ENCODE measurements around the gene MAF. TPM values are rescaled to one million over a fixed set of nuclear protein-coding genes. Genes with fewer than 3 reads are reported as not detected.
A peak's percentile ranks its signal among the peaks of the same experiment; 100 is the strongest.

The MAF gene
- total and polyA plus RNA-seq, 3 experiments from 2014 or later = 2.2 to 37.6 (median 36.7) TPM

DNA sequence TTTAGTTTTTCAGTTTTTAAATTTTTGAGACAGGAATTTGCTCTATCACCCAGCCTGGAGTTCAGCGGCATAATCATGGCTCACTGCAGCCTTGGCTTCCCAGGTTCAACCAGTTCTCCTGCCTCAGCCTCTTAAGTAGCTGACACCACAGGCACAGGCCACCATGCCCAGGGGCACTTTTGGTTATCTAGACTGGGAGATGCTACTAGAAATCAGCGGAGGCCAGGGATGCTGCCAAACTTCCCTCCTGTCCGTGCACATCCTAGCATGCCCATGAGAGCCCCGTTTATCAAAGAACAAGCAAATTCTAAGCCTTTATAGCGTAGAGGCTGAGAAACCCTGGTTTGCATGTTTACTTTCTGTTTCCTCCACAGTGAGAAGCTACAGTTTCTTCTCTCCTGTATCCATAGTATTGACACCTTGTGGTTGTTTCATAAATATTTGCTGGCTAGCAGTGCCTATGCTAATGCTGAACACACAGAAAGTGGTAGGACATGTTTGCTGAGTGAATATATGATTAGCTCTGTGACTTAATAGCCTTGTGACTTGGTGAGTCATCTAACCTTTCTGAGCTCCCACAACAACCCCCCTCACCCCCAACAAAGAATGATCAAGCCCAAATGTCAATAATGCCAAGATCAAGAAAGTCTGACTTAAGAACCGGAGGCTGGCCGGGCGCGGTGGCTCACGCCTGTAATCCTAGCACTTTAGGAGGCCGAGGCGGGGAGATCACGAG, 39.2 kb upstream of the MAF start:
- H3K4me1 Mint-ChIP-seq = peaks cover 23 to 34% (median 30%) of the 10 kb centered on the region in 3 donors
- H3K27me3 Mint-ChIP-seq = peaks cover 0 to 3% of the 10 kb centered on the region in 2 donors
- CTCF ChIA-PET = interaction anchor here (1.3 kb wide), 1 partner anchor 12 kb away, joined by 3 read pairs; no protein-coding TSS in a partner anchor
- peak overlapping the region in 3 of 8 donors; percentile 5 to 52 (median 12) for H3K27ac Mint-ChIP-seq
- H3K9me3 Mint-ChIP-seq = no peaks in the 10 kb centered on the region
- peaks cover 23% of the 10 kb centered on the region for H3K4me1 ChIP-seq (ENCODE audit: insufficient read depth, low read length)
- H3K27ac ChIP-seq (ENCODE audit: low read depth, low read length) = no peak overlapping the region
- POLR2A ChIA-PET = no interaction called here
- no peak overlapping the region for H3K4me3 ChIP-seq (ENCODE audit: low read length)
- peak overlapping the region in 3 of 7 donors; percentile 2 to 45 (median 6) for H3K4me3 Mint-ChIP-seq
- no peak for DNase-seq
- H3K36me3 Mint-ChIP-seq = peaks cover 0 to 2% (median 0%) of the 10 kb centered on the region in 3 donors
- no peaks in the 10 kb centered on the region for H3K36me3 ChIP-seq (ENCODE audit: insufficient read depth, low read length)
- H3K9me3 ChIP-seq (ENCODE audit: low read length) = no peaks in the 10 kb centered on the region
- H3K27me3 ChIP-seq (ENCODE audit: insufficient read depth, low read length, poor library complexity, severe bottlenecking) = no peaks in the 10 kb centered on the region

- Histone ChIP-seq H3K9me3 (ENCODE audit: low read length) (no peaks in the 10 kb centered on the region), H3K4me3 (ENCODE audit: low read length) (no peak overlapping the region), H3K27me3 (ENCODE audit: insufficient read depth, low read length, poor library complexity, severe bottlenecking) (no peaks in the 10 kb centered on the region), H3K36me3 (ENCODE audit: insufficient read depth, low read length) (no peaks in the 10 kb centered on the region), H3K4me1 (ENCODE audit: insufficient read depth, low read length) (peaks cover 23% of the 10 kb centered on the region), H3K27ac (ENCODE audit: low read depth, low read length) (no peak overlapping the region)
- DNase-seq = no peak
- no peaks in the 10 kb centered on the region for H3K9me3 Mint-ChIP-seq
- CTCF ChIA-PET = no interaction called here
- POLR2A ChIA-PET = no interaction called here
- peak overlapping the region in 1 of 7 donors; percentile 0 for H3K4me3 Mint-ChIP-seq
- H3K27me3 Mint-ChIP-seq = peaks cover 0 to 2% of the 10 kb centered on the region in 2 donors
- peak overlapping the region in 1 of 8 donors; percentile 6 for H3K27ac Mint-ChIP-seq
- H3K36me3 Mint-ChIP-seq = peaks cover 0 to 2% (median 0%) of the 10 kb centered on the region in 3 donors
- H3K4me1 Mint-ChIP-seq = peaks cover 23 to 34% (median 30%) of the 10 kb centered on the region in 3 donors
Measured at GRCh38 chr16:79638386-79638785, 37.8 kb upstream of the MAF start.

- Histone ChIP-seq H3K36me3 (ENCODE audit: insufficient read depth, low read length) (no peaks in the 10 kb centered on the region), H3K4me3 (ENCODE audit: low read length) (no peak overlapping the region), H3K9me3 (ENCODE audit: low read length) (no peaks in the 10 kb centered on the region), H3K27me3 (ENCODE audit: insufficient read depth, low read length, poor library complexity, severe bottlenecking) (no peaks in the 10 kb centered on the region), H3K27ac (ENCODE audit: low read depth, low read length) (no peak overlapping the region), H3K4me1 (ENCODE audit: insufficient read depth, low read length) (peaks cover 9% of the 10 kb centered on the region)
- peaks cover 4 to 6% of the 10 kb centered on the region in 2 donors for H3K27me3 Mint-ChIP-seq
- CTCF ChIA-PET = no interaction called here
- peaks cover 0 to 2% (median 0%) of the 10 kb centered on the region in 3 donors for H3K36me3 Mint-ChIP-seq
- H3K4me3 Mint-ChIP-seq = no peak overlapping the region
- H3K4me1 Mint-ChIP-seq = peaks cover 4 to 21% (median 18%) of the 10 kb centered on the region in 3 donors
- no peak overlapping the region for H3K27ac Mint-ChIP-seq
- no peak for DNase-seq
- POLR2A ChIA-PET = no interaction called here
- no peaks in the 10 kb centered on the region for H3K9me3 Mint-ChIP-seq
Measured at GRCh38 chr16:79635488-79635887, 35.0 kb upstream of the MAF start.

DNA sequence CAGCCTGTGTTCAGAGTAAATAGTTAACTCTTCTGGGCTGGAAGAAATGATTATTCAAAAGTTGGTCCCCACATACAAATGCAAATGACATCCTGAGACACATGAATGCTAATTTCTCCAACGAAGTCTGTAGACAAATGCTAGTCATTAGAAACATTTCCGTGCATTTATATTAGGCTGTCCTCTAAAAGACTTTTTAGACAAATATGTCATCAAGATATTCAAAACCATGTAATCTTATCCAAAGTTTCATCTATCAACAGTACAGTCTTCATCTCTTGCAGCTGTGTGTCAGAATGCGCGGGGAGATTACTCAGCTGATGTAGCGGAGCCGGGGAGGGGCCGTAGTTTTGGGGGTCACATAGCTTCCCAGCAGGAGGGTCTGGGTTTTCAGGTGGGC, 33.8 kb upstream of the MAF start:
- DNase-seq = no peak
- H3K9me3 Mint-ChIP-seq = no peaks in the 10 kb centered on the region
- no peak overlapping the region for H3K27ac Mint-ChIP-seq
- POLR2A ChIA-PET = no interaction called here
- peaks cover 0 to 14% (median 8%) of the 10 kb centered on the region in 3 donors for H3K4me1 Mint-ChIP-seq
- no peak overlapping the region for H3K4me3 Mint-ChIP-seq
- H3K4me1 ChIP-seq (ENCODE audit: insufficient read depth, low read length) = no peaks in the 10 kb centered on the region
- H3K27me3 ChIP-seq (ENCODE audit: insufficient read depth, low read length, poor library complexity, severe bottlenecking) = no peaks in the 10 kb centered on the region
- H3K36me3 ChIP-seq (ENCODE audit: insufficient read depth, low read length) = no peaks in the 10 kb centered on the region
- no peaks in the 10 kb centered on the region for H3K9me3 ChIP-seq (ENCODE audit: low read length)
- H3K4me3 ChIP-seq (ENCODE audit: low read length) = no peak overlapping the region
- CTCF ChIA-PET = no interaction called here
- no peak overlapping the region for H3K27ac ChIP-seq (ENCODE audit: low read depth, low read length)
- H3K27me3 Mint-ChIP-seq = peaks cover 5 to 6% of the 10 kb centered on the region in 2 donors
- peaks cover 0 to 3% (median 0%) of the 10 kb centered on the region in 3 donors for H3K36me3 Mint-ChIP-seq

DNA sequence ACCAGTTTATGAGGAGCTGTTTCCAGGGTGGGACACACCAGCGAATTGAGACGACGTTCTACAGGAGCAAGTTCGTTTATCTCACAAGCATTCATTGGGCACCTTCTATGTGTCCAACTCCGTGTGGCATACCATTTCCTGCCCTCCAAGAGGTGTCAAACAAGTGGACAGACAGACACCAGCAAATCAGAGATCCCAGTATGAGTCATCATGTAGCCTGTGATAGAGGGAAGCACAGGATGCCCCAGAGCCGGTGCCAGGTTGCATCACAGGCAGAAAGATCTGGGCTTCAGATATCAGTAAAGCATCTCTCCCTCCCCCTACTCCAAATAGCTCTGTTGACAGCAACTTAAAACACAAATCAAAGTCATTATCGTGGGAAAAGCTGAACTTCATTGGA, 31.8 kb upstream of the MAF start:
- CTCF ChIA-PET = no interaction called here

DNA sequence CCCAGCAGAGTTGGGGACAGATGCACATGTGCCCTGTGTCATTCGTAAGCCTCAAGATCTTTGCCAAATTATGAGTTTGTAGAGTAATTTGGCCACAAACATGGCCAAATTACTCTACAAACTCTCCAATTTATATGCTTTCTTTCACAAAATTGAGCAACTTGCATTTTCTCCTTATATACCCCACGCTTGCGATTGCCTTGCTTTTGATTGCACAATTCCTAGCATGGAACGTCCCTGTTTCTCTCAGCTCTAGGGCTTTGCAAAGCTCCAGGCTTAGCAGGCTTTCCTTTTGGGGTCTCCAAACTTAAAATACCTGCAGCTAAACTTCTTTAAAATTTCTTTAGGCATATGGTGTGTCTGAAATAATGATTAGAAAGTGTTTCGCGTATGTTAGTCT, 28.5 kb upstream of the MAF start:
- no peaks in the 10 kb centered on the region for H3K36me3 ChIP-seq (ENCODE audit: insufficient read depth, low read length)
- Mint-ChIP-seq H3K4me3 (no peak overlapping the region), H3K9me3 (no peaks in the 10 kb centered on the region), H3K4me1 (peaks cover 9 to 20% (median 17%) of the 10 kb centered on the region in 3 donors), H3K27ac (peak overlapping the region in 2 of 8 donors; percentile 26 to 40), H3K36me3 (peaks cover 0 to 1% (median 0%) of the 10 kb centered on the region in 3 donors), H3K27me3 (peaks cover 5 to 12% of the 10 kb centered on the region in 2 donors)
- H3K27me3 ChIP-seq (ENCODE audit: insufficient read depth, low read length, poor library complexity, severe bottlenecking) = no peaks in the 10 kb centered on the region
- H3K4me3 ChIP-seq (ENCODE audit: low read length) = no peak overlapping the region
- DNase-seq = no peak
- no peak overlapping the region for H3K27ac ChIP-seq (ENCODE audit: low read depth, low read length)
- ChIA-PET POLR2A (no interaction called here), CTCF (no interaction called here)
- H3K9me3 ChIP-seq (ENCODE audit: low read length) = no peaks in the 10 kb centered on the region
- H3K4me1 ChIP-seq (ENCODE audit: insufficient read depth, low read length) = peaks cover 5% of the 10 kb centered on the region

More for the DNA sequence above, 31.8 kb upstream of the MAF start:
- Mint-ChIP-seq H3K9me3 (no peaks in the 10 kb centered on the region), H3K36me3 (peaks cover 0 to 1% (median 0%) of the 10 kb centered on the region in 3 donors), H3K4me3 (no peak overlapping the region), H3K27ac (peak overlapping the region in 1 of 8 donors; percentile 40), H3K27me3 (peaks cover 6 to 7% of the 10 kb centered on the region in 2 donors), H3K4me1 (peaks cover 9 to 20% (median 17%) of the 10 kb centered on the region in 3 donors)
- H3K4me3 ChIP-seq (ENCODE audit: low read length) = no peak overlapping the region
- no peaks in the 10 kb centered on the region for H3K27me3 ChIP-seq (ENCODE audit: insufficient read depth, low read length, poor library complexity, severe bottlenecking)
- no peaks in the 10 kb centered on the region for H3K9me3 ChIP-seq (ENCODE audit: low read length)
- DNase-seq = no peak
- H3K27ac ChIP-seq (ENCODE audit: low read depth, low read length) = no peak overlapping the region
- H3K4me1 ChIP-seq (ENCODE audit: insufficient read depth, low read length) = peaks cover 5% of the 10 kb centered on the region
- POLR2A ChIA-PET = no interaction called here
- no peaks in the 10 kb centered on the region for H3K36me3 ChIP-seq (ENCODE audit: insufficient read depth, low read length)

GRCh38 chr16:79628501-79628975, 28.0 kb upstream of the MAF start:
- no peaks in the 10 kb centered on the region for H3K36me3 ChIP-seq (ENCODE audit: insufficient read depth, low read length)
- H3K4me3 ChIP-seq (ENCODE audit: low read length) = no peak overlapping the region
- H3K4me1 ChIP-seq (ENCODE audit: insufficient read depth, low read length) = peaks cover 5% of the 10 kb centered on the region
- DNase-seq = peak in 2 of 5 donors; percentile 3 to 59
- peaks cover 9 to 20% (median 17%) of the 10 kb centered on the region in 3 donors for H3K4me1 Mint-ChIP-seq
- H3K27ac Mint-ChIP-seq = peak overlapping the region in 3 of 8 donors; percentile 21 to 40 (median 26)
- no peak overlapping the region for H3K27ac ChIP-seq (ENCODE audit: low read depth, low read length)
- peak overlapping the region in 1 of 7 donors; percentile 4 for H3K4me3 Mint-ChIP-seq
- H3K27me3 ChIP-seq (ENCODE audit: insufficient read depth, low read length, poor library complexity, severe bottlenecking) = no peaks in the 10 kb centered on the region
- H3K9me3 ChIP-seq (ENCODE audit: low read length) = no peaks in the 10 kb centered on the region
- peaks cover 0 to 1% (median 0%) of the 10 kb centered on the region in 3 donors for H3K36me3 Mint-ChIP-seq
- no peaks in the 10 kb centered on the region for H3K9me3 Mint-ChIP-seq
- ChIA-PET POLR2A (no interaction called here), CTCF (no interaction called here)
- peaks cover 8 to 15% of the 10 kb centered on the region in 2 donors for H3K27me3 Mint-ChIP-seq

DNA sequence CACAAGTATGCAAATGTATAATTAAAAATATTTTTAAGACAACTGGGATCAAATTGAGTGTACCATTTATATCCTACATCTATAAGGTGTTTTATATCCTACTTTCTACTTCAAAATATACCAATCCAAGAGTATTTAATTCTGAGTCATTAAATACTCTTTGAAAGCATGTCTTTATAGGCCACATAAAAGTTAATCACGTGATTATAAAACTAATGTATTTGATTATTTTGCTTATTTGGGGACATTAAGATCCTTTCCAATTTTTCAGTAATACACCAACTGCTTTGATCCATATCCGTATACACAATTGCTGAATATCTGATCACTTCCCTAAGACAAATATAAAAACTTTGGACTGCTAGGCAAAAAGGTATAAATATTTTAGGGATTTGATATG, 26.6 kb upstream of the MAF start:
- Histone ChIP-seq H3K9me3 (ENCODE audit: low read length) (no peaks in the 10 kb centered on the region), H3K4me1 (ENCODE audit: insufficient read depth, low read length) (peaks cover 5% of the 10 kb centered on the region), H3K27ac (ENCODE audit: low read depth, low read length) (no peak overlapping the region), H3K4me3 (ENCODE audit: low read length) (no peak overlapping the region), H3K36me3 (ENCODE audit: insufficient read depth, low read length) (no peaks in the 10 kb centered on the region), H3K27me3 (ENCODE audit: insufficient read depth, low read length, poor library complexity, severe bottlenecking) (no peaks in the 10 kb centered on the region)
- peaks cover 0 to 2% (median 0%) of the 10 kb centered on the region in 3 donors for H3K36me3 Mint-ChIP-seq
- POLR2A ChIA-PET = no interaction called here
- no peak overlapping the region for H3K27ac Mint-ChIP-seq
- peaks cover 9 to 15% (median 13%) of the 10 kb centered on the region in 3 donors for H3K4me1 Mint-ChIP-seq
- H3K27me3 Mint-ChIP-seq = peaks cover 6 to 16% of the 10 kb centered on the region in 2 donors
- H3K9me3 Mint-ChIP-seq = no peaks in the 10 kb centered on the region
- DNase-seq = no peak
- CTCF ChIA-PET = no interaction called here
- no peak overlapping the region for H3K4me3 Mint-ChIP-seq
